SU-DHL-6 (cell line): ENCODE measurements around the gene LTBP2.

ENCODE experiments used
- EZH2phosphoT487 ChIP-seq: fragments of 200-600 bp; sonication (generic), shearing (Covaris generic); conservative IDR thresholded peaks from 2 replicates; pipeline ENCODE4 v1.6.1; 2018; ENCODE audit warnings: mild to moderate bottlenecking, antibody characterized with exemption, low read length, moderate library complexity, mixed read lengths
- TF ChIP-seq, protein P1 (sequence below): fragments of 200-600 bp; sonication (generic); IDR thresholded peaks from one replicate; pipeline ENCODE4 v1.5.1; 2017; ENCODE audit warnings: antibody characterized with exemption, mild to moderate bottlenecking, low read length, moderate library complexity; ENCODE audit not compliant: insufficient read depth, poor library complexity, severe bottlenecking

DNA sequence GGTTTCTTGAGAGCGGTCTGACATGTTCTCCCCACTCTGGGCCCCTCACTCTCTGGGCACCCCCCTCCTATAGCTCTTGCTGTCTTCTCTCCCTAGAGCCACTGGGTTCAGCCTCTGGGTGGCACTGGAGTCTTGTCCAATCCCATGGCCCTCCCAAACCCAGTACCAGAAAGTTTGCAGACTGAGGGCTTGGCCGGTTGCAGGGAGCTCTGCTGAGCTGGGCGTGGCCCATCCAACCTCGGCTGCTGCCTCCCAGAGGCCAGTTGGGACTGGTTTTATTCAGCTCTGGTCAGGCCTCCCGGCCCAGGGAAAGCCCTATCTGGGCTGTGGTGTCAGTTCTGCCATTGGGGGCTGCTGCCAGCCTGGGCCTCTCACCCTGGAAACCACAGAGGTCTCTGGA is 80.6 kb downstream of the LTBP2 start:
- TF ChIP-seq, protein P1, sequence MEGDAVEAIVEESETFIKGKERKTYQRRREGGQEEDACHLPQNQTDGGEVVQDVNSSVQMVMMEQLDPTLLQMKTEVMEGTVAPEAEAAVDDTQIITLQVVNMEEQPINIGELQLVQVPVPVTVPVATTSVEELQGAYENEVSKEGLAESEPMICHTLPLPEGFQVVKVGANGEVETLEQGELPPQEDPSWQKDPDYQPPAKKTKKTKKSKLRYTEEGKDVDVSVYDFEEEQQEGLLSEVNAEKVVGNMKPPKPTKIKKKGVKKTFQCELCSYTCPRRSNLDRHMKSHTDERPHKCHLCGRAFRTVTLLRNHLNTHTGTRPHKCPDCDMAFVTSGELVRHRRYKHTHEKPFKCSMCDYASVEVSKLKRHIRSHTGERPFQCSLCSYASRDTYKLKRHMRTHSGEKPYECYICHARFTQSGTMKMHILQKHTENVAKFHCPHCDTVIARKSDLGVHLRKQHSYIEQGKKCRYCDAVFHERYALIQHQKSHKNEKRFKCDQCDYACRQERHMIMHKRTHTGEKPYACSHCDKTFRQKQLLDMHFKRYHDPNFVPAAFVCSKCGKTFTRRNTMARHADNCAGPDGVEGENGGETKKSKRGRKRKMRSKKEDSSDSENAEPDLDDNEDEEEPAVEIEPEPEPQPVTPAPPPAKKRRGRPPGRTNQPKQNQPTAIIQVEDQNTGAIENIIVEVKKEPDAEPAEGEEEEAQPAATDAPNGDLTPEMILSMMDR, result no peak
- TF ChIP-seq EZH2phosphoT487, result no peak
